Measurements from ENCODE around the gene CES5A.
"Not testable (repeated sequence)": the region's sequence is repeated elsewhere in the genome, so short reads cannot be mapped to it uniquely, and the experiment has no call there.

The CES5A gene

DNA sequence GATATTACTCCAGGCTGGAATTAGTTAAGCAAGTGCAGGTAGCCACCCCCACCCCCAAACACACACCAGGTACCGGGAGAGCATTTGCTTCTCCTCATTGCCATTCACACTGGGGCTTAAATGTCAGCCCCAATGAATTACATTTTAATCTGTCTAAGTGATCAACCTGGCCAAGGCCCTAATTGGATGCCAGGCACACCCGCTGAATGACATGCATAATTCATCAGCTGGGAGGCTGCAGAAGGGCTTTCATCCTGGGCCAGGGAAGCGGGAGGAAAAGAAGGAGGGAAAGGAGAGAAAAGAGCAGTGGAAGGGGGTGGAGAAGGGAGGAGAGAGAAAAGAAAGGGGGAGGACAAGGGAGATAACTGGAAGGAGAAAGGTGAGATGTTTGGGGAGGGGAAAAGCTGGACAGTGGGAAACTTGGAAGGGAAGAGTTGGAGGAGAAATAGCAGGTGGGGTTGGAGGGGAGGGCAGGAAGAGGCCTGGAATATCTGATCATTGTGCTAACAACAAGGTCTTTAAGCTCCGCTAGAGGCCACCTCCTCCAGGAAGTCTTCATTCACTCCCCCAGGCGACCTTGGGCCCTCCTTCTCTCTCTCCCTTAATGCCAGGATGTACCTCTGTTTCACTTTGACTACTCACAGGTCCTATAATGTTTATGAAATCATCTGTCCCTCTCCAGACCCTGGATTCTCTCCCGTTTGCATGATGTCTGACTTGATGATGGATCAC, 40.1 kb upstream of the CES5A start:
- Histone ChIP-seq H3F3A (ENCODE audit: insufficient read depth) (no peaks in the 10 kb centered on the region), H3K4me2 (ENCODE audit: low read depth, low read length, poor library complexity, severe bottlenecking) (no peak overlapping the region), H3K27ac (ENCODE audit: low read depth, low read length) (no peak overlapping the region), H3K9me2 (replicated peaks; ENCODE audit: insufficient read depth, low read length) (no peaks in the 10 kb centered on the region), H2AFZ (ENCODE audit: low read depth, low read length, severe bottlenecking) (no peak overlapping the region), H3K36me3 (ENCODE audit: low read length) (no peaks in the 10 kb centered on the region), H3K79me2 (ENCODE audit: insufficient read depth, low read length) (no peaks in the 10 kb centered on the region), H3K9me3 (ENCODE audit: insufficient read depth, low read length) (no peaks in the 10 kb centered on the region), H3K9ac (ENCODE audit: low read length) (no peak overlapping the region), H3K27me3 (ENCODE audit: low read length) (no peaks in the 10 kb centered on the region), H4K20me1 (ENCODE audit: low read depth, low read length) (no peaks in the 10 kb centered on the region), H3K4me3 (ENCODE audit: insufficient read depth, low read length, poor library complexity, severe bottlenecking) (no peak overlapping the region)
- no peak for TF ChIP-seq EZH2phosphoT487 (conservative IDR thresholded peaks at IDR 0.05; ENCODE audit: low read length)

DNA sequence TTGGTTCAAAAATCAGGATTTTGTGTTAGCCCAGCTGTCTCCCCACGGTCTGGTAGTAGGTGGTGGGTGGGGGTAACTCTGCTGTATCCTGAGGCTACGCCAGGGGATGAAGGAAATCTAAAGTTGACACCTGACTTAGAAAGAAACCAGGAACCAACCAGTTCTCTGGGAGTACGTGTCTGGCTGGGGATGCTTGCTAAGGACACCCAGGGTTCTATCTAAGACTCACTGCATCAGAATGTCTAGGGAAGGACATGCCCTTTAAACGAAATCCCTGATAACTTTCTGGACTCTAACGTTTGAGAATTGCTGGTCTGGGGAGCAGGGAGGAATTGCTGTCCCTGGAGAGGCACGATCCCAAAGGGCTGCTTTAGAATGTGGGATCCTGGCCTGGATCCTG, 39.2 kb upstream of the CES5A start:
- no peaks in the 10 kb centered on the region for H3F3A ChIP-seq (ENCODE audit: insufficient read depth)
- H3K4me3 ChIP-seq (ENCODE audit: insufficient read depth, low read length, poor library complexity, severe bottlenecking) = no peak overlapping the region
- H3K36me3 ChIP-seq (ENCODE audit: low read length) = no peaks in the 10 kb centered on the region
- H2AFZ ChIP-seq (ENCODE audit: low read depth, low read length, severe bottlenecking) = no peak overlapping the region
- H3K9ac ChIP-seq (ENCODE audit: low read length) = no peak overlapping the region
- no peaks in the 10 kb centered on the region for H3K9me2 ChIP-seq (replicated peaks; ENCODE audit: insufficient read depth, low read length)
- no peak overlapping the region for H3K27ac ChIP-seq (ENCODE audit: low read depth, low read length)
- H3K4me2 ChIP-seq (ENCODE audit: low read depth, low read length, poor library complexity, severe bottlenecking) = no peak overlapping the region
- H3K79me2 ChIP-seq (ENCODE audit: insufficient read depth, low read length) = no peaks in the 10 kb centered on the region
- H4K20me1 ChIP-seq (ENCODE audit: low read depth, low read length) = no peaks in the 10 kb centered on the region
- TF ChIP-seq, protein P1, sequence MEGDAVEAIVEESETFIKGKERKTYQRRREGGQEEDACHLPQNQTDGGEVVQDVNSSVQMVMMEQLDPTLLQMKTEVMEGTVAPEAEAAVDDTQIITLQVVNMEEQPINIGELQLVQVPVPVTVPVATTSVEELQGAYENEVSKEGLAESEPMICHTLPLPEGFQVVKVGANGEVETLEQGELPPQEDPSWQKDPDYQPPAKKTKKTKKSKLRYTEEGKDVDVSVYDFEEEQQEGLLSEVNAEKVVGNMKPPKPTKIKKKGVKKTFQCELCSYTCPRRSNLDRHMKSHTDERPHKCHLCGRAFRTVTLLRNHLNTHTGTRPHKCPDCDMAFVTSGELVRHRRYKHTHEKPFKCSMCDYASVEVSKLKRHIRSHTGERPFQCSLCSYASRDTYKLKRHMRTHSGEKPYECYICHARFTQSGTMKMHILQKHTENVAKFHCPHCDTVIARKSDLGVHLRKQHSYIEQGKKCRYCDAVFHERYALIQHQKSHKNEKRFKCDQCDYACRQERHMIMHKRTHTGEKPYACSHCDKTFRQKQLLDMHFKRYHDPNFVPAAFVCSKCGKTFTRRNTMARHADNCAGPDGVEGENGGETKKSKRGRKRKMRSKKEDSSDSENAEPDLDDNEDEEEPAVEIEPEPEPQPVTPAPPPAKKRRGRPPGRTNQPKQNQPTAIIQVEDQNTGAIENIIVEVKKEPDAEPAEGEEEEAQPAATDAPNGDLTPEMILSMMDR (IDR thresholded peaks at IDR 0.05; ENCODE audit: insufficient read depth, low read length, poor library complexity, severe bottlenecking) = no peak
- no peak for TF ChIP-seq EZH2phosphoT487 (conservative IDR thresholded peaks at IDR 0.05; ENCODE audit: low read length)
- H3K27me3 ChIP-seq (ENCODE audit: low read length) = no peaks in the 10 kb centered on the region
- H3K9me3 ChIP-seq (ENCODE audit: insufficient read depth, low read length) = no peaks in the 10 kb centered on the region

DNA sequence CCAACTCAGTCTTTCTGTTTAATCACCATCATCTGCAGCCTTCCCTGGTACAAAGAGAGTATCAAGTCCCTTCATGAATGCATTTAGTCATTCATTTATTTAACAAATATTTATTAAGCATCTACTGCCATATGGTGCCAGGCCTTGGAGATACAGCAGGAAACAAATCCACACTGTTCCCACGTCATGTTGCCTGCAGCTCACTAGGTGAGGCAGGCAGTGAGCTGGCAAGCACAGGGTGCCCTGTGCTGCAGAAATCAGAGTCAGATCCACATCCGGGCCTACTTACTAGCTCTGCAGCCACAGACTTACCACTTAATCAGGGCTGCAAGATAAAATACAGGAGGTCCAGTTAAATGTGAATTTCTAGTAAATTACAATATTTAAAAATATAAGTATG, 38.5 kb upstream of the CES5A start:
- Histone ChIP-seq H4K20me1 (ENCODE audit: low read depth, low read length) (no peaks in the 10 kb centered on the region), H2AFZ (ENCODE audit: low read depth, low read length, severe bottlenecking) (no peak overlapping the region), H3K4me2 (ENCODE audit: low read depth, low read length, poor library complexity, severe bottlenecking) (no peak overlapping the region), H3K4me3 (ENCODE audit: insufficient read depth, low read length, poor library complexity, severe bottlenecking) (no peak overlapping the region), H3K36me3 (ENCODE audit: low read length) (no peaks in the 10 kb centered on the region), H3K79me2 (ENCODE audit: insufficient read depth, low read length) (no peaks in the 10 kb centered on the region), H3F3A (ENCODE audit: insufficient read depth) (no peaks in the 10 kb centered on the region), H3K27ac (ENCODE audit: low read depth, low read length) (no peak overlapping the region), H3K27me3 (ENCODE audit: low read length) (no peaks in the 10 kb centered on the region), H3K9ac (ENCODE audit: low read length) (no peak overlapping the region), H3K9me2 (replicated peaks; ENCODE audit: insufficient read depth, low read length) (no peaks in the 10 kb centered on the region), H3K9me3 (ENCODE audit: insufficient read depth, low read length) (no peaks in the 10 kb centered on the region)
- TF ChIP-seq EZH2phosphoT487 (conservative IDR thresholded peaks at IDR 0.05; ENCODE audit: low read length) = no peak
- TF ChIP-seq, protein P1 (IDR thresholded peaks at IDR 0.05; ENCODE audit: insufficient read depth, low read length, poor library complexity, severe bottlenecking) = no peak

DNA sequence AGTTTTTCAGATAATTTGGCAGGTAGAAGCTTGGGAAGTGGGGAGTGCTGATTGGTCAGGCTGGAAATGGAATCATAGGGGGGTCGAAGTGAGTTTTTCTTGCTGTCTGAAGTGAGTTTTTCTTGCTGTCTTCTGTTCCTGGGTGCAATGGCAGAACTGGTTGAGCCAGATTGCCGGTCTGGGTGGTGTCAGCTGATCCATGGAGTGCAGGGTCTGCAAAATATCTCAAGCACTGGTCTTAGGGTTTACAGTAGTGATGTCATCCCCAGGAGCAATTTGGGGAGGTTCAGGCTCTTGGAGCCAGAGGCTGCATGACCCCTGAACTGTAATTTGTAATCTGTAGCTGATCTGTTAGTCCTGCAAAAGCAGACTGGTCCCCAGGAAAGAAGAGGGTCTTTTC, 37.9 kb upstream of the CES5A start:
- H3K4me3 ChIP-seq (ENCODE audit: insufficient read depth, low read length, poor library complexity, severe bottlenecking); H3K9me2 ChIP-seq (replicated peaks; ENCODE audit: insufficient read depth, low read length); H3K79me2 ChIP-seq (ENCODE audit: insufficient read depth, low read length); H3F3A ChIP-seq (ENCODE audit: insufficient read depth); H3K36me3 ChIP-seq (ENCODE audit: low read length); H3K27me3 ChIP-seq (ENCODE audit: low read length); H3K4me2 ChIP-seq (ENCODE audit: low read depth, low read length, poor library complexity, severe bottlenecking); H3K9me3 ChIP-seq (ENCODE audit: insufficient read depth, low read length); H3K9ac ChIP-seq (ENCODE audit: low read length); H3K27ac ChIP-seq (ENCODE audit: low read depth, low read length); H2AFZ ChIP-seq (ENCODE audit: low read depth, low read length, severe bottlenecking); H4K20me1 ChIP-seq (ENCODE audit: low read depth, low read length): not testable (repeated sequence)
